ENCODE results near the gene NPVF.

GRCh38 chr7:25255611-25256332 lies 27.5 kb upstream of the NPVF start:
- TF ChIP-seq, protein P1, sequence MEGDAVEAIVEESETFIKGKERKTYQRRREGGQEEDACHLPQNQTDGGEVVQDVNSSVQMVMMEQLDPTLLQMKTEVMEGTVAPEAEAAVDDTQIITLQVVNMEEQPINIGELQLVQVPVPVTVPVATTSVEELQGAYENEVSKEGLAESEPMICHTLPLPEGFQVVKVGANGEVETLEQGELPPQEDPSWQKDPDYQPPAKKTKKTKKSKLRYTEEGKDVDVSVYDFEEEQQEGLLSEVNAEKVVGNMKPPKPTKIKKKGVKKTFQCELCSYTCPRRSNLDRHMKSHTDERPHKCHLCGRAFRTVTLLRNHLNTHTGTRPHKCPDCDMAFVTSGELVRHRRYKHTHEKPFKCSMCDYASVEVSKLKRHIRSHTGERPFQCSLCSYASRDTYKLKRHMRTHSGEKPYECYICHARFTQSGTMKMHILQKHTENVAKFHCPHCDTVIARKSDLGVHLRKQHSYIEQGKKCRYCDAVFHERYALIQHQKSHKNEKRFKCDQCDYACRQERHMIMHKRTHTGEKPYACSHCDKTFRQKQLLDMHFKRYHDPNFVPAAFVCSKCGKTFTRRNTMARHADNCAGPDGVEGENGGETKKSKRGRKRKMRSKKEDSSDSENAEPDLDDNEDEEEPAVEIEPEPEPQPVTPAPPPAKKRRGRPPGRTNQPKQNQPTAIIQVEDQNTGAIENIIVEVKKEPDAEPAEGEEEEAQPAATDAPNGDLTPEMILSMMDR (IDR thresholded peaks at IDR 0.05), result no peak
- TF ChIP-seq POLR2A (IDR thresholded peaks at IDR 0.05), result no peak
